HEK293 (cell line): Measurements from ENCODE around the gene PLPPR4.

Source experiments
- CTCF ChIA-PET: fragments of 350-600 bp; formaldehyde crosslinking; extraction: SDS; loops from one replicate; lab custom pipeline; 2021; ENCODE audit warnings: antibody characterized with exemption; lab: Yijun Ruan, JAX
- POLR2A ChIA-PET: fragments of 300-600 bp; formaldehyde crosslinking; extraction: SDS; loops from one replicate; lab custom pipeline; 2020; ENCODE audit warnings: antibody characterized with exemption, inconsistent platforms; lab: Yijun Ruan, JAX
- H3K27ac ChIP-seq: fragments of 200-500 bp; sonication (Bioruptor generic); 2 replicates; pipeline ENCODE4 v1.5.1; 2014; ENCODE audit warnings: low read depth, low read length, control low read depth, inconsistent platforms; ENCODE audit errors: extremely low read depth
- H3K36me3 ChIP-seq, 2 experiments: fragments of 200-500 bp in 1 of 2; sonication (Bioruptor generic) in 1 of 2; 1 replicate in 1 of 2; 2 replicates in 1 of 2; pipeline ENCODE4 v1.5.1; 2014 to 2017; ENCODE audit warnings: inconsistent platforms in 2 of 2, low read length in 2 of 2; ENCODE audit not compliant: control insufficient read depth in 2 of 2, insufficient read depth in 1 of 2
- H3K4me1 ChIP-seq: fragments of 200-500 bp; sonication (Bioruptor generic); 2 replicates; pipeline ENCODE4 v1.5.1; 2014; ENCODE audit warnings: mild to moderate bottlenecking, low read length, inconsistent platforms; ENCODE audit not compliant: control insufficient read depth, insufficient read depth
- H3K4me3 ChIP-seq: 2 replicates; pipeline ENCODE4 v1.5.1; 2011; ENCODE audit warnings: low read depth, mild to moderate bottlenecking, control low read depth, low read length, moderate library complexity
- H3K9me3 ChIP-seq: fragments of 200-500 bp; sonication (Bioruptor generic); 2 replicates; pipeline ENCODE4 v1.5.1; 2014; ENCODE audit warnings: low read depth, low read length, inconsistent platforms; ENCODE audit not compliant: control insufficient read depth, insufficient read depth
- GLI2 ChIP-seq: fragments of 450-650 bp; formaldehyde crosslinking; IDR thresholded peaks from 2 replicates; pipeline ENCODE4; 2017; ENCODE audit warnings: missing biosample characterization, missing genetic modification characterization, low read depth, borderline replicate concordance
- HIC1 ChIP-seq: fragments of 450-650 bp; formaldehyde crosslinking; IDR thresholded peaks from 2 replicates; pipeline ENCODE4 v1.5.1; 2016; ENCODE audit warnings: missing biosample characterization, missing genetic modification characterization
- IKZF3 ChIP-seq: fragments of 450-650 bp; IDR thresholded peaks from 2 replicates; pipeline ENCODE4 v1.5.0; 2018; ENCODE audit warnings: missing biosample characterization, mild to moderate bottlenecking, missing genetic modification characterization, moderate library complexity
- PATZ1 ChIP-seq: fragments of 450-650 bp; formaldehyde crosslinking; IDR thresholded peaks from 2 replicates; pipeline ENCODE4 v1.5.1; 2016; ENCODE audit warnings: missing biosample characterization, missing genetic modification characterization
- PBX3 ChIP-seq: sonication (generic); formaldehyde crosslinking; IDR thresholded peaks from 2 replicates; pipeline ENCODE4 v1.8.1; 2022; ENCODE audit warnings: mild to moderate bottlenecking, moderate library complexity, missing genetic modification reagents
- PRDM4 ChIP-seq: fragments of 450-650 bp; formaldehyde crosslinking; IDR thresholded peaks from 2 replicates; pipeline ENCODE4 v1.5.1; 2017; ENCODE audit warnings: missing biosample characterization, missing genetic modification characterization
- SALL2 ChIP-seq: fragments of 450-650 bp; formaldehyde crosslinking; IDR thresholded peaks from 2 replicates; pipeline ENCODE4 v1.5.0; 2017; ENCODE audit warnings: missing biosample characterization, mild to moderate bottlenecking, missing genetic modification characterization, borderline replicate concordance
- ZBTB7A ChIP-seq: fragments of 450-650 bp; formaldehyde crosslinking; IDR thresholded peaks from 2 replicates; pipeline ENCODE4 v1.5.1; 2016; ENCODE audit warnings: low read depth, missing biosample characterization, missing genetic modification characterization
- ZBTB8A ChIP-seq: fragments of 450-650 bp; formaldehyde crosslinking; IDR thresholded peaks from 2 replicates; pipeline ENCODE4 v1.5.1; 2016; ENCODE audit warnings: missing biosample characterization, missing genetic modification characterization
- ZNF140 ChIP-seq: fragments of 450-650 bp; formaldehyde crosslinking; IDR thresholded peaks from 2 replicates; pipeline ENCODE4 v1.5.1; 2016; ENCODE audit warnings: missing biosample characterization, missing genetic modification characterization
- ZNF23 ChIP-seq: fragments of 450-650 bp; formaldehyde crosslinking; IDR thresholded peaks from 2 replicates; pipeline ENCODE4 v1.5.1; 2016; ENCODE audit warnings: missing biosample characterization, missing genetic modification characterization, borderline replicate concordance
- ZNF26 ChIP-seq: fragments of 450-650 bp; formaldehyde crosslinking; IDR thresholded peaks from 2 replicates; pipeline ENCODE4 v1.5.1; 2016; ENCODE audit warnings: missing biosample characterization, missing genetic modification characterization
- ZNF292 ChIP-seq: fragments of 450-650 bp; formaldehyde crosslinking; IDR thresholded peaks from 2 replicates; pipeline ENCODE4 v1.5.1; 2016; ENCODE audit warnings: low read depth, missing biosample characterization, missing genetic modification characterization, borderline replicate concordance
- ZNF473 ChIP-seq: fragments of 450-650 bp; formaldehyde crosslinking; IDR thresholded peaks from 2 replicates; pipeline ENCODE4 v1.5.1; 2017; ENCODE audit warnings: missing biosample characterization, missing genetic modification characterization
- ZNF571 ChIP-seq: fragments of 450-650 bp; formaldehyde crosslinking; IDR thresholded peaks from 2 replicates; pipeline ENCODE4 v1.5.0; 2017; ENCODE audit warnings: missing biosample characterization, missing genetic modification characterization
- ZNF585B ChIP-seq: fragments of 450-650 bp; formaldehyde crosslinking; IDR thresholded peaks from 2 replicates; pipeline ENCODE4 v1.5.1; 2016; ENCODE audit warnings: missing biosample characterization, missing genetic modification characterization
- ZNF596 ChIP-seq: fragments of 450-650 bp; IDR thresholded peaks from 2 replicates; pipeline ENCODE4 v1.5.0; 2018; ENCODE audit warnings: missing biosample characterization, mild to moderate bottlenecking, missing genetic modification characterization, moderate library complexity
- ZNF621 ChIP-seq: fragments of 450-650 bp; formaldehyde crosslinking; IDR thresholded peaks from 2 replicates; pipeline ENCODE4 v1.5.1; 2017; ENCODE audit warnings: missing biosample characterization, missing genetic modification characterization
- ZNF629 ChIP-seq: fragments of 450-650 bp; formaldehyde crosslinking; IDR thresholded peaks from 2 replicates; pipeline ENCODE4 v1.5.1; 2017; ENCODE audit warnings: missing biosample characterization, missing genetic modification characterization
- ZNF768 ChIP-seq: fragments of 450-650 bp; formaldehyde crosslinking; IDR thresholded peaks from 2 replicates; pipeline ENCODE4 v1.5.1; 2018; ENCODE audit warnings: missing biosample characterization, mild to moderate bottlenecking, missing genetic modification characterization
- ZNF792 ChIP-seq: fragments of 450-650 bp; formaldehyde crosslinking; IDR thresholded peaks from 2 replicates; pipeline ENCODE4 v1.5.1; 2016; ENCODE audit warnings: missing biosample characterization, missing genetic modification characterization
- ZSCAN18 ChIP-seq: fragments of 450-650 bp; formaldehyde crosslinking; IDR thresholded peaks from 2 replicates; pipeline ENCODE4 v1.5.1; 2016; ENCODE audit warnings: missing biosample characterization, missing genetic modification characterization
- ZXDB ChIP-seq: fragments of 450-650 bp; formaldehyde crosslinking; IDR thresholded peaks from 2 replicates; pipeline ENCODE4 v1.5.1; 2016; ENCODE audit warnings: missing biosample characterization, missing genetic modification characterization

The PLPPR4 gene

GRCh38 chr1:99232172-99232571, 32.1 kb upstream of the PLPPR4 start (continued):
- no peak for TF ChIP-seq ZNF792
- no peak for TF ChIP-seq ZNF292 (tag by site-specific recombination)
- TF ChIP-seq SALL2 (tag by site-specific recombination): no peak
- no peak for TF ChIP-seq ZNF140 (tag by site-specific recombination)
- TF ChIP-seq ZNF768: no peak
- no peak for TF ChIP-seq ZBTB7A (tag by site-specific recombination)
- no peak for TF ChIP-seq ZNF585B (tag by site-specific recombination)
- no peak for TF ChIP-seq ZNF473 (tag by site-specific recombination)
- TF ChIP-seq ZNF629 (tag by site-specific recombination): no peak
- TF ChIP-seq ZBTB8A (tag by site-specific recombination): no peak
- no peak for TF ChIP-seq ZNF26
- no peak for TF ChIP-seq GLI2 (tag by site-specific recombination)

GRCh38 chr1:99233446-99233845, 30.8 kb upstream of the PLPPR4 start:
- ChIA-PET POLR2A (no interaction called here), CTCF (no interaction called here)
- no peak overlapping the region for H3K27ac ChIP-seq
- H3K9me3 ChIP-seq: no peaks in the 10 kb centered on the region
- H3K4me1 ChIP-seq: no peaks in the 10 kb centered on the region
- no peaks in the 10 kb centered on the region for H3K36me3 ChIP-seq
- no peak overlapping the region for H3K4me3 ChIP-seq
- no peak for TF ChIP-seq ZNF596 (tag by site-specific recombination)

- POLR2A ChIA-PET: no interaction called here
- H3K27ac ChIP-seq: no peak overlapping the region
- no peaks in the 10 kb centered on the region for H3K36me3 ChIP-seq
- CTCF ChIA-PET: no interaction called here
- H3K4me3 ChIP-seq: no peak overlapping the region
- H3K9me3 ChIP-seq: no peaks in the 10 kb centered on the region
- no peaks in the 10 kb centered on the region for H3K4me1 ChIP-seq
- TF ChIP-seq IKZF3: no peak
- TF ChIP-seq ZXDB (tag by site-specific recombination): no peak
- TF ChIP-seq ZNF768: no peak
- TF ChIP-seq HIC1 (tag by site-specific recombination): no peak
- TF ChIP-seq PRDM4 (tag by site-specific recombination): no peak
- no peak for TF ChIP-seq ZSCAN18 (tag by site-specific recombination)
- no peak for TF ChIP-seq ZNF23 (tag by site-specific recombination)
- TF ChIP-seq PBX3 (CRISPR knock-in tag): no peak
- no peak for TF ChIP-seq PATZ1 (tag by site-specific recombination)
- TF ChIP-seq ZNF571 (tag by site-specific recombination): no peak
- TF ChIP-seq ZNF621 (tag by site-specific recombination): no peak
Observed at GRCh38 chr1:99236756-99237155, 27.5 kb upstream of the PLPPR4 start.
